Adipose tissue (tissue), 3 donors: ENCODE measurements around the gene DSTN. TPM values are rescaled to one million over a fixed set of nuclear protein-coding genes. Genes with fewer than 3 reads are reported as not detected.

Source experiments
- H3K27ac ChIP-seq: one replicate; pipeline ENCODE4 v1.5.1; 2013; ENCODE audit warnings: low read depth, low read length
- WGBS, 3 donors: extraction: QIAGEN DNeasy Blood & Tissue Kit; methylation state at CpG; one replicate each; pipeline ENCODE4 v1.1.7; 2013; 5-methylcytosine and 5-hydroxymethylcytosine counted together
- polyA plus RNA-seq, 3 donors: library from polyadenylated mRNA; stranded (reverse); fragments of 200-250 nt; gene quantifications; one replicate each; pipeline ENCODE4 v1.2.3, GENCODE V29; 2013
- donor health status: healthy with polysubstance abuse.
- donor health status: Bipolar disorder and iron deficiency.
- donor health status: healthy.

DSTN gene
- polyA plus RNA-seq, 3 donors, result 200 to 487 (median 295) TPM

- H3K27ac ChIP-seq, result no peak overlapping the region
- 52 to 66% (median 56%) methylated on average over 4 of the region's 4 CpGs for WGBS, 3 donors
These were observed 26.9 kb upstream of the DSTN start for GRCh38 chr20:17542993-17543412.

- no peak overlapping the region for H3K27ac ChIP-seq
- 51 to 65% (median 64%) methylated on average over 5 of the region's 5 CpGs for WGBS, 3 donors
These were observed 26.2 kb upstream of the DSTN start for GRCh38 chr20:17543531-17544131.

GRCh38 chr20:17545127-17545526, 24.7 kb upstream of the DSTN start:
- WGBS, 3 donors, result 80 to 91% (median 81%) methylated on average over 4 of the region's 4 CpGs
- no peak overlapping the region for H3K27ac ChIP-seq

DNA sequence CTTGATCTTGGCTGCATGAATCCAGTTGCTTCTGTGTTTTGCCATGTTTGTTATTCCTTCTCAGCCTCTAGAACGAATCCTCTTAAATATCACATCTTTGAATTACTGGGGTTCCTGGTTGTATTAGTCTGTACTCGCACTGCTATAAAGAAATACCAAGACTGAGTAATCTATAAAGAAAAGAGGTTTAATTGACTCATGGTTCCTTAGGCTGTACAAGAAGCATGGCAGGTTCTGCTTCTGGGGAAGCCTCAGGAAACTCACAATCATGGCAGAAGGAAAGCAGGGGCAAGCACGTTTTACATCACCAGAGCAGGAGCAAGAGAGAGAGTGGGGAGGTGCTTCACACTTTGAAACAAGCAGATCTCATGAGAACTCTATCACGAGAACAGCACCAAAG, 20.7 kb upstream of the DSTN start:
- no peak overlapping the region for H3K27ac ChIP-seq
- 85 to 88% (median 86%) methylated on average over 4 of the region's 4 CpGs for WGBS, 3 donors

- H3K27ac ChIP-seq, result no peak overlapping the region
- 96 to 98% (median 97%) methylated on average over 3 of the region's 3 CpGs for WGBS, 3 donors
These were observed 14.8 kb upstream of the DSTN start for GRCh38 chr20:17555106-17555505.

GRCh38 chr20:17556837-17557674, 12.8 kb upstream of the DSTN start:
- H3K27ac ChIP-seq, result no peak overlapping the region
- 52 to 70% (median 69%) methylated on average over 11 of the region's 11 CpGs for WGBS, 3 donors

DNA sequence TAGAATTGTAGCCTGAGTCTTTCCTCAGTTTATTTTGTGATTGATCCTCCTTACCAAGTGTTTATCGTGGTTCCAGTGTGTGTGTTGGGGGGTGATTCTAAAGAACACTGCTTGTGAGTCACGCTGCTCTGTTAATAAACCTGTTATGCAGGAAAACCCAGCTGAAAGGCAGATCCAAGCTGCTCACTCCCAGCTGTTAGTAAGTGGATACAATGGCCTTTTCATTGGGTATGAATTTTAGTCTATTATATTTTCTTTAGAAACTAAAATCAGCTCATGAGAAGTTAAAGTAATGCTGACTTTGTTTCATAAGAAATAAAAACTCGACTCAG, 12.2 kb upstream of the DSTN start:
- H3K27ac ChIP-seq, result no peak overlapping the region
- 37 to 79% (median 70%) methylated on average over 3 of the region's 3 CpGs for WGBS, 3 donors

DNA sequence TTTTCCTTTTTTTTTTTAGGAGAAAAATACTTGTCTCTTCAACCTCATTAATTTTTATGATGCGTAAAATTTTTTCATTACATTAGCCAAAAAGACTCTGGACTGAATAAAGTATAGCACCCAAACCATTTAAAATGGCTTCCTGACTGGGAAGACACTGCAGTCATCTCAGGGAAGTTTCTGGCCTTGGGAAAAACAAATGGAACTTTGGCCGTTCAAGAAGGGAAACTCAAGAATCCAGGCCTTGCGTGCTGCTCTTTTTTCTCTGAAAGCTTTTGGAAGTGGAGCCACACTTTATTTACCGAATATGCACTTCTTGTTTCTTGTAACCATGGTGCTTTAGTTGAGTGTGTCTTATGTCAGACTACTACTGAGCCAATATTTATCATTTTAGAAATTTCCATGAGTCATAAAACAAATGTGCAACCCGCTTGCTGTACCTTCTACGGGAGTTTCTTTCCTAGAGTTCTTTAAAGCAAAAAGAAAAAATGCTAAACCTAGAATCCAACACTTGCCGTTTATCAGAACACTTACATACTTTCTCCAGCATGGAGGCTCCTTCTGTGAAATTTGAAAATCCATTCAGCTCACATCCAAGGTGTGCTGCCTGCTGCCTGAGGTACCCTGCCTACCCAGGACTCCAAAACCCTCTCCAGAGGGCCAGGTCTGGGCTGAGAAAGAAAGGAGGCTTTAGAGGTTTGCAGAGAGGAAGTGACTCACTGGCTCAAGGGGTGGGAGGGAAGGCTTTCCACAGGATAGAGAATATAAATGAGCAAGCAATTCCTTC, 11.5 kb upstream of the DSTN start:
- 21 to 40% (median 36%) methylated on average over 7 of the region's 7 CpGs for WGBS, 3 donors
- peak overlapping the region; percentile 65 for H3K27ac ChIP-seq

GRCh38 chr20:17558941-17559304, 11.0 kb upstream of the DSTN start:
- H3K27ac ChIP-seq, result peak overlapping the region; percentile 65
- 69 to 79% (median 71%) methylated on average over 1 of the region's 1 CpG for WGBS, 3 donors

DNA sequence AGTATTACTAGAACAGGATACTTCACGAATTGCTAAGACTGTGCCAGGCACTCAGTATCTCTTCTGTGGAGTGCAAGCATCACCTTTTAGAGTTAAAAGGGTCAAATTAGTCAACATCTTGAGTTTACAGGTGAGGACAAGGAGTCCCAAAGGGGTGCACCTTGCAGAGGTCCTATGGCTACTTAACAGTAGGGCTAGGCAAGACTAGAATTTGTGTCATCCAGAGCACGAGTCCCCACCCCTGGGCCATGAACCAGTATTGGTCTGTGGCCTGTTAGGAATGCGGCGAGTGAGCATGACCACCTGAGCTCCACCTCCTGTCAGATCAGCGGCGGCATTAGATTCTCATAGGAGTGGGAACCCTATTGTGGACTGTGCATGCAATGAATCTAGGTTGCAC, 10.5 kb upstream of the DSTN start:
- 94 to 98% (median 96%) methylated on average over 6 of the region's 6 CpGs for whole genome bisulfite sequencing, 3 donors
- H3K27ac ChIP-seq, result no peak overlapping the region

DNA sequence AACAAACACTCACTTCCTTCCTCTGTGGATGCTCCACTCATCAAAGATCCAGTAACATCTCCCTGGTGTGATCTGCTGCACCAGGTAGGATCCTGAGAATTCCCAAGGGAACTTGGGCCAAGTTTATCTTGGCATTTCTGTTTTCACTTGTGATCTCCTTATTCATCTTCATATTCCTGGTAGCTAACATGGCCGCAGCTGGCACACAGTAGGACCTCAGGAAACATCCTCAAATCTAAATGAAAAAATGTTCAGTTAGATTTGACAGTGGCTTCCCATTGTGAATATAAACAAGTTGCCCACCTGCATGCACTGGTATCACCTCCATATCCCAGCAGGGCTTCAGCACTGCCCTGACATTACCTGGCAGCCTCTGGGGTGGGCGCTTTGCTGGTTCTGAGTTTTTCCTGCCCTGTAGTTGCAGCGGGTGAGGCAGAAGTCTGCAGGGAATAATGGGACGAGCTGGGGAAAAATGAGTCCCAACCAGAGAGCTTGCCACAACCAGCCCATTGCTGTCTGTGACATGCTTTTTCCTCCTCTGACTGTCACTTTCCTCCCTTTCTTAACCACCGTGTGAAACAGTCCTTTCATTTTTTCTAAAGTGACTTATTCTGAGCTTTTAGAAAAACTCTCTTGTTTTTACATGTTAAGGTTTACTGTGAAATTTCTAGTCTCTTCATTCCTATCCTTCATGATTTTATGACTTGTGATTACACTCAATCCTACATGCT, 9.4 kb upstream of the DSTN start:
- 84 to 89% (median 84%) methylated on average over 5 of the region's 5 CpGs for WGBS, 3 donors
- no peak overlapping the region for H3K27ac ChIP-seq

GRCh38 chr20:17562804-17563305, 7.0 kb upstream of the DSTN start:
- 84 to 86% (median 85%) methylated on average over 2 of the region's 2 CpGs for WGBS, 3 donors

GRCh38 chr20:17565169-17565845, 4.6 kb upstream of the DSTN start:
- H3K27ac ChIP-seq, result no peak overlapping the region
- 69 to 78% (median 71%) methylated on average over 4 of the region's 4 CpGs for WGBS, 3 donors

More at GRCh38 chr20:17562804-17563305, 7.0 kb upstream of the DSTN start:
- H3K27ac ChIP-seq, result no peak overlapping the region

- no peak overlapping the region for H3K27ac ChIP-seq
- WGBS, 3 donors, result 92 to 95% (median 93%) methylated on average over 3 of the region's 3 CpGs
These were observed 3.5 kb upstream of the DSTN start for GRCh38 chr20:17566345-17566744.

DNA sequence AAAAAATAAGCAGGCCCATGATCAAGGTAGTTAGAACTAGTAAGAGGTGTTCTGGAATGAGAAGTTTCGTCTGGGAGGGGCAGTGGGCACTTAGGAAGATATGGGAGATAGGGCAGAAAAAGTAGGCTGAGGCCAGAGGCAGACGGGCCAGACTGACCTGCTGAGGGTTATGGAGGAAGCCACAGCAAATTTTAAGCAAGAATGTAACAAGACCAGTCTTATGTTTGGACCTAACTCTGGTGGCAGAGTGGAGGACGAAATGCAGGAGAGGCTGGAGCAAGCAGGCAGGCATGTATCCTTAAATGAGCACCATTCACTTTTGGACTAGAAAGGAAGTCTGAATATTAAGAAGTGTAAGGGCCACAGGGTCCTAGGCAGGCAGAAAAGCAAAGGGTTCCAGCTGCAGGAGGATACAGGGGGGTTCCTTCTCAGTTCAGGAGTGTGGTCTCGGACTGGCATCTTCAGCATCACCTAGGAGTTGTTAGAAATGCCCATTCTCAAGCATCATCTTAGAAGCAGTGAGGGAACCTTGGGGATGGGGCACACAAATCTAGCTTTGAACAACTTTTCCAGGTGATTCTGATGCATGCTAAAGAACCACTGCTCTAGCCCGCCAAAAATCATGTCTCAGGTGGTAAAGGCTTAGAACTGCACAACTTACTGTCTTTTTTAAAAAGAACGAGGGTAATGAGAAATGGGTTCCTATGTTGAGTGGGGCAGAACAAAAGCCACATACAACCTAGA, 1.7 kb upstream of the DSTN start:
- H3K27ac ChIP-seq, result peak overlapping the region; percentile 24
- 67 to 84% (median 82%) methylated on average over 6 of the region's 6 CpGs for WGBS, 3 donors

- H3K27ac ChIP-seq, result peak overlapping the region; percentile 24
- WGBS, 3 donors, result 1 to 3% (median 2%) methylated on average over 36 to 38 of the region's 38 CpGs
These were observed 828 bp upstream of the DSTN start for GRCh38 chr20:17568972-17569521.
